K562 (cell line): Measurements from ENCODE around the gene DGAT2L6.

Experiments used
- ATF4 ChIP-seq: fragments of 450-650 bp; formaldehyde crosslinking; IDR thresholded peaks from 2 replicates; pipeline ENCODE4 v1.4.0; 2022; ENCODE audit warnings: mild to moderate bottlenecking, moderate library complexity
- HDGF ChIP-seq: fragments of 450-650 bp; IDR thresholded peaks from 2 replicates; pipeline ENCODE4 v1.6.1; 2016
- KLF13 ChIP-seq: fragments of 450-650 bp; IDR thresholded peaks from 2 replicates; pipeline ENCODE4 v1.6.1; 2016; ENCODE audit warnings: missing genetic modification characterization, low read depth, mild to moderate bottlenecking, missing compliant biosample characterization, moderate library complexity, borderline replicate concordance
- POLR2A ChIP-seq: fragments of 450-650 bp; conservative IDR thresholded peaks from 2 replicates; pipeline ENCODE4 v1.6.1; 2016
- RFX1 ChIP-seq: fragments of 450-650 bp; IDR thresholded peaks from 2 replicates; pipeline ENCODE4 v1.6.1; 2016; ENCODE audit warnings: mild to moderate bottlenecking, moderate library complexity
- TGIF2 ChIP-seq: sonication (generic); formaldehyde crosslinking; IDR thresholded peaks from 2 replicates; pipeline ENCODE4 v1.8.1; 2022; ENCODE audit warnings: mild to moderate bottlenecking, missing genetic modification reagents, moderate library complexity
- THRB ChIP-seq: fragments of 450-650 bp; formaldehyde crosslinking; conservative IDR thresholded peaks from 2 replicates; pipeline ENCODE4 v1.4.0; 2022; ENCODE audit warnings: mild to moderate bottlenecking, missing genetic modification characterization
- YY1 ChIP-seq, 3 experiments: IDR thresholded peaks; 2 replicates each; pipeline ENCODE4 v1.6.1; 2011; ENCODE audit warnings: low read length in 2 of 3, mild to moderate bottlenecking in 2 of 3, moderate library complexity in 2 of 3, borderline replicate concordance in 1 of 3, control low read depth in 1 of 3, low read depth in 1 of 3; ENCODE audit not compliant: insufficient read depth in 3 of 3, insufficient replicate concordance in 2 of 3, control insufficient read depth in 1 of 3, insufficient read length in 1 of 3; ENCODE audit errors: extremely low read depth in 1 of 3
- ZNF165 ChIP-seq: fragments of 250-450 bp; sonication (Bioruptor Pico); IDR thresholded peaks from 2 replicates; pipeline ENCODE4 v1.4.0; 2020; ENCODE audit warnings: borderline replicate concordance
- ZNF384 ChIP-seq: IDR thresholded peaks from 2 replicates; pipeline ENCODE4 v1.6.1; 2012; ENCODE audit warnings: low read depth, low read length, improper control_type of control experiment
- TF ChIP-seq, protein P1 (sequence below), 3 experiments: IDR thresholded peaks in 2 of 3; conservative IDR thresholded peaks in 1 of 3; 2 replicates each; pipeline ENCODE4 v1.5.1; 2011 to 2012; ENCODE audit warnings: low read length in 3 of 3, mild to moderate bottlenecking in 3 of 3, control low read depth in 2 of 3, improper control_type of control experiment in 1 of 3, inconsistent platforms in 1 of 3, low read depth in 1 of 3, mixed read lengths in 1 of 3, moderate library complexity in 1 of 3; ENCODE audit not compliant: insufficient read depth in 2 of 3

DNA sequence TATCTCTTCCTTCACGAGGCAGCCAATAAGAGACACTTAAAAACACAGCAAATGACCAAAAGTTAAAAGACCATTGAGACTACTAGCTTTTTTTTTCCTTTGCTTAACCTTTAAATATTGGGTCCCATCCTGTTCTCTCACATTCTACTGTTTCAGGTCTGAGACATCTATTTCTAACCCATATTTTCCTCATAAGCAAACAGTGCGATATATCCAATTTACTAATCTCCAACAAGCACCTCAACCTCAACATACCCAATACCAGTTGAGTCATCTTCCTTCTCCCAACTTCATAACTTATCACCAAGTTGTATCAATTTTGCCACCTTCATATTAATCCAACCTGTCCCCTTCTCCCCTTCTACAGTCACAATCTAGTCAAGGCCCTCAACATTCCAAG lies 64.2 kb downstream of the DGAT2L6 start:
- TF ChIP-seq ZNF384 (no peak), THRB (CRISPR knock-in tag) (no peak), TGIF2 (CRISPR knock-in tag) (no peak), RFX1 (no peak), KLF13 (no peak), YY1 (IDR thresholded peaks at IDR 0.05; ENCODE audit: borderline replicate concordance in 1 of 3, control insufficient read depth in 1 of 3, extremely low read depth in 1 of 3, insufficient read depth in 3 of 3, insufficient read length in 1 of 3, insufficient replicate concordance in 2 of 3, low read depth in 1 of 3, low read length in 2 of 3) (no peak), POLR2A (no peak), HDGF (no peak), ATF4 (CRISPR knock-in tag) (no peak), ZNF165 (no peak)
- TF ChIP-seq, protein P1, sequence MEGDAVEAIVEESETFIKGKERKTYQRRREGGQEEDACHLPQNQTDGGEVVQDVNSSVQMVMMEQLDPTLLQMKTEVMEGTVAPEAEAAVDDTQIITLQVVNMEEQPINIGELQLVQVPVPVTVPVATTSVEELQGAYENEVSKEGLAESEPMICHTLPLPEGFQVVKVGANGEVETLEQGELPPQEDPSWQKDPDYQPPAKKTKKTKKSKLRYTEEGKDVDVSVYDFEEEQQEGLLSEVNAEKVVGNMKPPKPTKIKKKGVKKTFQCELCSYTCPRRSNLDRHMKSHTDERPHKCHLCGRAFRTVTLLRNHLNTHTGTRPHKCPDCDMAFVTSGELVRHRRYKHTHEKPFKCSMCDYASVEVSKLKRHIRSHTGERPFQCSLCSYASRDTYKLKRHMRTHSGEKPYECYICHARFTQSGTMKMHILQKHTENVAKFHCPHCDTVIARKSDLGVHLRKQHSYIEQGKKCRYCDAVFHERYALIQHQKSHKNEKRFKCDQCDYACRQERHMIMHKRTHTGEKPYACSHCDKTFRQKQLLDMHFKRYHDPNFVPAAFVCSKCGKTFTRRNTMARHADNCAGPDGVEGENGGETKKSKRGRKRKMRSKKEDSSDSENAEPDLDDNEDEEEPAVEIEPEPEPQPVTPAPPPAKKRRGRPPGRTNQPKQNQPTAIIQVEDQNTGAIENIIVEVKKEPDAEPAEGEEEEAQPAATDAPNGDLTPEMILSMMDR (IDR thresholded peaks at IDR 0.05 in 2 of 3, conservative IDR thresholded peaks at IDR 0.05 in 1 of 3; ENCODE audit: insufficient read depth in 2 of 3, low read depth in 1 of 3, low read length in 3 of 3) = no peak
